Measurements from ENCODE around the gene BCL2L12.

DNA sequence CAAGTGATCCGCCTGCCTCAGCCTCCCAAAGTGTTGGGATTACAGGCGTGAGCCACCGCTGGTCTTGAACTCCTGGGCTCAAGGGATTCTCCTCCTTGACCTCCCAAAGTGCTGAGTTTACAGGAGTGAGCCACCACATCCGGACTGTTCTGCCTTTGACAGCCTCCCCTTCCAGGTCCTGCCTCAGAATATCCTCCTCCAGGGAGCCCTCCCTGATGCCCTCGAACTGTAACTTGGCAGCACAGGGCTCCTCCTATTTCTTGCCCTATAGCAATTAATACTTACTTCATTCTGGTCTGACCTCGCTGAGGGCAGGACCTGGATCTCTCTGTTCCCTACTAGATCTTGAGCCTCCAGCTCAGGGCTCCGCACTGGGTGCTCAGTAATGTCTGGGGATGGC lies 31.1 kb downstream of the BCL2L12 start:
- TF ChIP-seq, protein P1, sequence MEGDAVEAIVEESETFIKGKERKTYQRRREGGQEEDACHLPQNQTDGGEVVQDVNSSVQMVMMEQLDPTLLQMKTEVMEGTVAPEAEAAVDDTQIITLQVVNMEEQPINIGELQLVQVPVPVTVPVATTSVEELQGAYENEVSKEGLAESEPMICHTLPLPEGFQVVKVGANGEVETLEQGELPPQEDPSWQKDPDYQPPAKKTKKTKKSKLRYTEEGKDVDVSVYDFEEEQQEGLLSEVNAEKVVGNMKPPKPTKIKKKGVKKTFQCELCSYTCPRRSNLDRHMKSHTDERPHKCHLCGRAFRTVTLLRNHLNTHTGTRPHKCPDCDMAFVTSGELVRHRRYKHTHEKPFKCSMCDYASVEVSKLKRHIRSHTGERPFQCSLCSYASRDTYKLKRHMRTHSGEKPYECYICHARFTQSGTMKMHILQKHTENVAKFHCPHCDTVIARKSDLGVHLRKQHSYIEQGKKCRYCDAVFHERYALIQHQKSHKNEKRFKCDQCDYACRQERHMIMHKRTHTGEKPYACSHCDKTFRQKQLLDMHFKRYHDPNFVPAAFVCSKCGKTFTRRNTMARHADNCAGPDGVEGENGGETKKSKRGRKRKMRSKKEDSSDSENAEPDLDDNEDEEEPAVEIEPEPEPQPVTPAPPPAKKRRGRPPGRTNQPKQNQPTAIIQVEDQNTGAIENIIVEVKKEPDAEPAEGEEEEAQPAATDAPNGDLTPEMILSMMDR (IDR thresholded peaks at IDR 0.05; ENCODE audit: low read depth, low read length, missing input control): no peak
- TF ChIP-seq GABPA (IDR thresholded peaks at IDR 0.05 in 1 of 2, conservative IDR thresholded peaks at IDR 0.05 in 1 of 2): no peak
- no peak for TF ChIP-seq YY1 (IDR thresholded peaks at IDR 0.05)
- TF ChIP-seq, protein P2, sequence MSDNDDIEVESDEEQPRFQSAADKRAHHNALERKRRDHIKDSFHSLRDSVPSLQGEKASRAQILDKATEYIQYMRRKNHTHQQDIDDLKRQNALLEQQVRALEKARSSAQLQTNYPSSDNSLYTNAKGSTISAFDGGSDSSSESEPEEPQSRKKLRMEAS (IDR thresholded peaks at IDR 0.05): no peak
